ENCODE results near the gene HLCS. TPM values are rescaled to one million over a fixed set of nuclear protein-coding genes. Genes with fewer than 3 reads are reported as not detected.

The HLCS gene
- total and polyA plus RNA-seq, 2 experiments from 2014 or later, result 10.6 to 30.4 TPM

DNA sequence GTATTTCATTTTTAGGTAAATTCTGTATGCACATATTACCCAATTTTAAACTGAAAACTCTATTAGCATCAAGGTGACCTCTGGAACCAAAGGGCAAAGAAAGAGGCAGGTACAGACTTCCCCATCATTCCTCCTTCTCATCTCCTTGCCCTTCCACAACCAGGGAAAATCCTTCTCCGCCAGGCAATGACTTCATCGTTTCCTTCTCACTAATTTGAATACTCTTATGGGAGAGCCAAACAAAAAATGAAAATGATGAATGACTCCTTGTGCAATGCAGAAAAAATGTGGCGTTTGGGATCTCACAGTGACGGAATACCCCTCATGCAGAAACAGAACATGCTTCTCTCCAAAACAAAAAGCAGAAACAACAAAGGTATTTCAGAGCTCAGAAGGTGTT, 83.7 kb downstream of the HLCS start:
- no peak for DNase-seq (ENCODE audit: low spot score)
- Histone ChIP-seq H3K9me3 (ENCODE audit: low read depth) (peaks cover 5% of the 10 kb centered on the region), H3K36me3 (replicated peaks; ENCODE audit: insufficient read depth, low read depth) (no peaks in the 10 kb centered on the region), H3K79me2 (no peaks in the 10 kb centered on the region), H3K27me3 (no peaks in the 10 kb centered on the region), H2AFZ (no peak overlapping the region), H3K4me3 (no peak overlapping the region), H3K27ac (no peak overlapping the region), H3K4me1 (ENCODE audit: insufficient read depth) (no peaks in the 10 kb centered on the region), H3K4me2 (no peak overlapping the region), H3K9me2 (replicated peaks; ENCODE audit: insufficient read depth) (no peaks in the 10 kb centered on the region), H4K20me1 (ENCODE audit: insufficient read depth, poor library complexity, severe bottlenecking) (no peaks in the 10 kb centered on the region)
- 95% methylated on average over 4 of the region's 4 CpGs for WGBS (ENCODE audit: low lambda C conversion rate, missing lambda C conversion rate)
- TF ChIP-seq EZH2phosphoT487 (IDR thresholded peaks at IDR 0.05; ENCODE audit: low read depth, severe bottlenecking, unreplicated experiment) (no peak), EZH2 (IDR thresholded peaks at IDR 0.05; ENCODE audit: borderline replicate concordance) (no peak)
- TF ChIP-seq, protein P1, sequence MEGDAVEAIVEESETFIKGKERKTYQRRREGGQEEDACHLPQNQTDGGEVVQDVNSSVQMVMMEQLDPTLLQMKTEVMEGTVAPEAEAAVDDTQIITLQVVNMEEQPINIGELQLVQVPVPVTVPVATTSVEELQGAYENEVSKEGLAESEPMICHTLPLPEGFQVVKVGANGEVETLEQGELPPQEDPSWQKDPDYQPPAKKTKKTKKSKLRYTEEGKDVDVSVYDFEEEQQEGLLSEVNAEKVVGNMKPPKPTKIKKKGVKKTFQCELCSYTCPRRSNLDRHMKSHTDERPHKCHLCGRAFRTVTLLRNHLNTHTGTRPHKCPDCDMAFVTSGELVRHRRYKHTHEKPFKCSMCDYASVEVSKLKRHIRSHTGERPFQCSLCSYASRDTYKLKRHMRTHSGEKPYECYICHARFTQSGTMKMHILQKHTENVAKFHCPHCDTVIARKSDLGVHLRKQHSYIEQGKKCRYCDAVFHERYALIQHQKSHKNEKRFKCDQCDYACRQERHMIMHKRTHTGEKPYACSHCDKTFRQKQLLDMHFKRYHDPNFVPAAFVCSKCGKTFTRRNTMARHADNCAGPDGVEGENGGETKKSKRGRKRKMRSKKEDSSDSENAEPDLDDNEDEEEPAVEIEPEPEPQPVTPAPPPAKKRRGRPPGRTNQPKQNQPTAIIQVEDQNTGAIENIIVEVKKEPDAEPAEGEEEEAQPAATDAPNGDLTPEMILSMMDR (IDR thresholded peaks at IDR 0.05; ENCODE audit: poor library complexity), result no peak

DNA sequence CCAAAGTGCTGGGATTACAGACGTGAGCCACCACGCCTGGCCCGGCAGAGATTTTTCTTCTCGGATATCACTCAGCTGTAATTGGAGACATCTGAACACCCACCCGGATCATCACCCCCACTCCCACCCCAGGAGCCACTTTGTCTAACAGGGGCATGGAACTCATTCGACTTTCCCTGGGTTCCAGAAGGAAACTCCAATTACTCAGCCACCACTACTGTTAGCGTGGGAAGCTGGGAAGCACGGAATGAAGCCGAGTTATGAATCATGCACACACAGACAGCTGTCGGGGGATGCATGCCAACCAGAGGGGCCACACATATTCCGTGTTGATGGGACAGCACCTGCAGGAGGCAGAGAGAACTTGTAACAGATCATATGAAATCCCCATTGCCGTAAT, 85.2 kb downstream of the HLCS start:
- TF ChIP-seq, protein P1 (IDR thresholded peaks at IDR 0.05; ENCODE audit: poor library complexity), result no peak
- no peak for TF ChIP-seq EZH2 (IDR thresholded peaks at IDR 0.05; ENCODE audit: borderline replicate concordance)
- TF ChIP-seq EZH2phosphoT487 (IDR thresholded peaks at IDR 0.05; ENCODE audit: low read depth, severe bottlenecking, unreplicated experiment), result no peak
- 89% methylated on average over 11 of the region's 12 CpGs for WGBS (ENCODE audit: low lambda C conversion rate, missing lambda C conversion rate)

DNA sequence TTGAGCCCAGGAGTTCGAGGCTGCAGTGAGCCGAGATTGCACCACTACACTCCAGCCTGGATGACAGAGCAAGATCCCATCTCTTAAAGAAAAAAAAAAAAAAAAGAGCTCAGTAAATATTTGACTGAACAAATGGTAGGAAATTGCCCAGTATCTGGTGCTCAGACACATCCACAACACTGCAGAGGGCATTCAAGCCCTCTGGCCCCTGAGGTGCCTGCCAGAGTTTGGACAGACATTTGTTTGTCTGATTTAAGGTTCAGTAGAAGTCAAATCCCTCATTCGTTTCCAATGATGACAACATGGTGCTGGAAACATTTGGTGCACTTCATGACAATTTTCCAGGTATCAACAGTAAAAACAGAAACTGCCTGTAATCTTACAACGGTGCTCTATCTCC, 86.6 kb downstream of the HLCS start:
- TF ChIP-seq, protein P1 (IDR thresholded peaks at IDR 0.05; ENCODE audit: poor library complexity), result no peak
- TF ChIP-seq EZH2phosphoT487 (IDR thresholded peaks at IDR 0.05; ENCODE audit: low read depth, severe bottlenecking, unreplicated experiment), result no peak
- TF ChIP-seq EZH2 (IDR thresholded peaks at IDR 0.05; ENCODE audit: borderline replicate concordance), result no peak
- Histone ChIP-seq H3K79me2 (no peaks in the 10 kb centered on the region), H2AFZ (no peak overlapping the region), H3K9me3 (ENCODE audit: low read depth) (peaks cover 5% of the 10 kb centered on the region), H3K27ac (no peak overlapping the region), H4K20me1 (ENCODE audit: insufficient read depth, poor library complexity, severe bottlenecking) (no peaks in the 10 kb centered on the region), H3K4me1 (ENCODE audit: insufficient read depth) (no peaks in the 10 kb centered on the region), H3K36me3 (replicated peaks; ENCODE audit: insufficient read depth, low read depth) (no peaks in the 10 kb centered on the region), H3K9me2 (replicated peaks; ENCODE audit: insufficient read depth) (no peaks in the 10 kb centered on the region), H3K4me2 (no peak overlapping the region), H3K27me3 (no peaks in the 10 kb centered on the region), H3K4me3 (no peak overlapping the region)
- WGBS (ENCODE audit: low lambda C conversion rate, missing lambda C conversion rate), result 84% methylated on average over 4 of the region's 4 CpGs
- DNase-seq (ENCODE audit: low spot score), result no peak

More for the DNA sequence above, 85.2 kb downstream of the HLCS start:
- H3K27me3 ChIP-seq, result no peaks in the 10 kb centered on the region
- no peak overlapping the region for H3K27ac ChIP-seq
- no peaks in the 10 kb centered on the region for H4K20me1 ChIP-seq (ENCODE audit: insufficient read depth, poor library complexity, severe bottlenecking)
- no peaks in the 10 kb centered on the region for H3K36me3 ChIP-seq (replicated peaks; ENCODE audit: insufficient read depth, low read depth)
- H3K4me1 ChIP-seq (ENCODE audit: insufficient read depth), result no peaks in the 10 kb centered on the region
- no peaks in the 10 kb centered on the region for H3K9me2 ChIP-seq (replicated peaks; ENCODE audit: insufficient read depth)
- peaks cover 5% of the 10 kb centered on the region for H3K9me3 ChIP-seq (ENCODE audit: low read depth)
- no peak overlapping the region for H3K4me3 ChIP-seq
- no peak overlapping the region for H3K4me2 ChIP-seq
- DNase-seq (ENCODE audit: low spot score), result no peak
- H2AFZ ChIP-seq, result no peak overlapping the region
- no peaks in the 10 kb centered on the region for H3K79me2 ChIP-seq

DNA sequence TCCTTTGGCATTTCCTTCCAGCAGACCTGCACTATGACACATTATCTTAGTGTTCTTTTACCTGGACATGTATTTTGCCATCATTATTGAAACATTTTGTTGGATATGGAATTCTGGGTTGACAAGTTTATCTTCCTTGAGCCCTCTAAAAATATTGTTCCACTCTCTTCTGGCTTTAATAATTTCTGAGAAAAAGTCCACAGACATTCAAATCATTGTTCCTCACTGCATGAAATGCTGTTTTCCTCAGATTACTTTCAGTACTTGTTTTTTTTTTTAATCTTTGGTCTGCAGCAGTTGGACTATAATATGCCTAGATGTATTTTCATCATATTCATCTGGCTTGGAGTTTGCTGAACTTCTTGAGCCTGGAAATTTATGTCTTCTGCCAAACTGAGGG, 88.7 kb downstream of the HLCS start:
- Histone ChIP-seq H3K4me3 (no peak overlapping the region), H3K27ac (no peak overlapping the region), H3K27me3 (no peaks in the 10 kb centered on the region), H2AFZ (no peak overlapping the region), H3K9me3 (ENCODE audit: low read depth) (no peaks in the 10 kb centered on the region), H3K36me3 (replicated peaks; ENCODE audit: insufficient read depth, low read depth) (no peaks in the 10 kb centered on the region), H3K4me2 (no peak overlapping the region), H3K9me2 (replicated peaks; ENCODE audit: insufficient read depth) (no peaks in the 10 kb centered on the region), H4K20me1 (ENCODE audit: insufficient read depth, poor library complexity, severe bottlenecking) (no peaks in the 10 kb centered on the region), H3K4me1 (ENCODE audit: insufficient read depth) (no peaks in the 10 kb centered on the region), H3K79me2 (no peaks in the 10 kb centered on the region)
- DNase-seq (ENCODE audit: low spot score), result no peak
- TF ChIP-seq, protein P1 (IDR thresholded peaks at IDR 0.05; ENCODE audit: poor library complexity), result no peak
- TF ChIP-seq EZH2 (IDR thresholded peaks at IDR 0.05; ENCODE audit: borderline replicate concordance) (no peak), EZH2phosphoT487 (IDR thresholded peaks at IDR 0.05; ENCODE audit: low read depth, severe bottlenecking, unreplicated experiment) (no peak)
